CD8-positive, alpha-beta memory T cell (primary cell): ENCODE data around the gene CTNNAL1. TPM values are rescaled to one million over a fixed set of nuclear protein-coding genes. Genes with fewer than 3 reads are reported as not detected.

ENCODE experiments used
- CTCF ChIA-PET: fragments of 350-600 bp; sonication (Branson Sonifier 250); formaldehyde crosslinking; loops from one replicate; lab custom pipeline; 2021; ENCODE audit warnings: antibody characterized with exemption; lab: Charles Lee
- POLR2A ChIA-PET: fragments of 350-600 bp; sonication (Branson Sonifier 250); formaldehyde crosslinking; loops from one replicate; lab custom pipeline; 2021; ENCODE audit warnings: antibody characterized with exemption; lab: Charles Lee
- DNase-seq, 5 donors: peaks; one replicate each; pipeline versions ENCODE4 v3.0.0 to v3.0.0-alpha.2; 2020 to 2022; ENCODE audit warnings: mixed read lengths in 1 of 5
- H3K27ac ChIP-seq: one replicate; pipeline ENCODE4 v1.7.0; 2013; ENCODE audit warnings: low read depth, mild to moderate bottlenecking, low read length, moderate library complexity
- H3K27me3 ChIP-seq: 2 replicates; pipeline ENCODE4 v1.7.0; 2013; ENCODE audit warnings: low read length, mild to moderate bottlenecking; ENCODE audit not compliant: insufficient read depth, poor library complexity, severe bottlenecking
- H3K36me3 ChIP-seq: 2 replicates; pipeline ENCODE4 v1.7.0; 2013; ENCODE audit warnings: mild to moderate bottlenecking, low read length, moderate library complexity; ENCODE audit not compliant: insufficient read depth
- H3K4me1 ChIP-seq: 2 replicates; pipeline ENCODE4 v1.7.0; 2013; ENCODE audit warnings: mild to moderate bottlenecking, low read length, moderate library complexity; ENCODE audit not compliant: insufficient read depth
- H3K4me3 ChIP-seq: 2 replicates; pipeline ENCODE4 v1.7.0; 2013; ENCODE audit warnings: mild to moderate bottlenecking, low read length
- H3K9me3 ChIP-seq: 2 replicates; pipeline ENCODE4 v1.7.0; 2013; ENCODE audit warnings: mild to moderate bottlenecking, low read length
- H3K27ac Mint-ChIP-seq, 8 donors: one replicate each; pipeline ENCODE4 v1.8.0; 2020 to 2021; ENCODE audit warnings: mixed read lengths in 8 of 8, mild to moderate bottlenecking in 6 of 8, inconsistent platforms in 3 of 8, moderate library complexity in 3 of 8
- H3K27me3 Mint-ChIP-seq, 2 donors: one replicate each; pipeline ENCODE4 v1.8.0; 2020 to 2021; ENCODE audit warnings: mixed read lengths in 2 of 2, mild to moderate bottlenecking in 1 of 2, moderate library complexity in 1 of 2
- H3K36me3 Mint-ChIP-seq, 3 donors: one replicate each; pipeline ENCODE4 v1.8.0; 2020 to 2021; ENCODE audit warnings: mixed read lengths in 3 of 3, inconsistent platforms in 1 of 3, mild to moderate bottlenecking in 1 of 3
- H3K4me1 Mint-ChIP-seq, 3 donors: one replicate each; pipeline ENCODE4 v1.8.0; 2020 to 2021; ENCODE audit warnings: mixed read lengths in 3 of 3, inconsistent platforms in 1 of 3, mild to moderate bottlenecking in 1 of 3
- H3K4me3 Mint-ChIP-seq, 7 donors: one replicate each; pipeline ENCODE4 v1.8.0; 2020 to 2021; ENCODE audit warnings: mixed read lengths in 7 of 7, mild to moderate bottlenecking in 6 of 7, moderate library complexity in 4 of 7, inconsistent platforms in 2 of 7
- H3K9me3 Mint-ChIP-seq, 5 donors: one replicate each; pipeline ENCODE4 v1.8.0; 2020 to 2022; ENCODE audit warnings: mixed read lengths in 5 of 5, mild to moderate bottlenecking in 3 of 5, moderate library complexity in 2 of 5, inconsistent platforms in 1 of 5
- polyA plus RNA-seq: library from polyadenylated mRNA; unstranded; fragments of 300-500 nt; fragmentation: Illumina TruSeq; gene quantifications from one replicate; pipeline ENCODE4 v1.2.3, GENCODE V29; 2021
- total RNA-seq, 2 experiments: library from RNA; stranded (reverse); gene quantifications; one replicate each; pipeline ENCODE4 v1.2.3, GENCODE V29; 2021

CTNNAL1 gene
- total and polyA plus RNA-seq, 3 experiments from 2014 or later: 1.4 to 22.0 (median 19.1) TPM

DNA sequence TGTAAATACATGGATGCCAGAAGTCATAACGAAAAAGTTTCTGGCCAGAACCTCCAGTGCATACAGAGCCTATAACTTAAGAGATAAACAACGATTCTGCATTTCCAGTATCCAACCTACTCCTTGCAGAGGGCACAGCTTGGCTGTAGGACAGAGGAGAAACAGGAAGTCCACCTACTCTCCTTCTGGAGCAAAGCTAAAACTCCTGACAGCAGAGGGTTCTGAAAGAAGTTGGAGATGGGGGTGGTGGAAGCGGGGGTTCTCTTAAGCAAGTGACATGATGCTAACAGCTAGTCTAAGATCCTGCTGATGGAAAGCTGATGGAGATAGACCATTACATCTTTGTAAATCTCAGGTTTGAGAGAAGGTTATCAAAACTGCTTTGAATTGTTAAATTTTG lies 35.5 kb upstream of the CTNNAL1 start:
- CTCF ChIA-PET: no interaction called here
- Histone ChIP-seq H3K27ac (no peak overlapping the region), H3K27me3 (no peaks in the 10 kb centered on the region), H3K9me3 (no peaks in the 10 kb centered on the region), H3K4me1 (no peaks in the 10 kb centered on the region), H3K4me3 (no peak overlapping the region), H3K36me3 (peaks cover 46% of the 10 kb centered on the region)
- Mint-ChIP-seq H3K9me3 (no peaks in the 10 kb centered on the region), H3K4me3 (no peak overlapping the region), H3K36me3 (peaks cover 23 to 90% (median 40%) of the 10 kb centered on the region in 3 donors), H3K27ac (no peak overlapping the region), H3K4me1 (peaks cover 0 to 3% (median 2%) of the 10 kb centered on the region in 3 donors), H3K27me3 (no peaks in the 10 kb centered on the region)
- no peak for DNase-seq
- POLR2A ChIA-PET: no interaction called here

DNA sequence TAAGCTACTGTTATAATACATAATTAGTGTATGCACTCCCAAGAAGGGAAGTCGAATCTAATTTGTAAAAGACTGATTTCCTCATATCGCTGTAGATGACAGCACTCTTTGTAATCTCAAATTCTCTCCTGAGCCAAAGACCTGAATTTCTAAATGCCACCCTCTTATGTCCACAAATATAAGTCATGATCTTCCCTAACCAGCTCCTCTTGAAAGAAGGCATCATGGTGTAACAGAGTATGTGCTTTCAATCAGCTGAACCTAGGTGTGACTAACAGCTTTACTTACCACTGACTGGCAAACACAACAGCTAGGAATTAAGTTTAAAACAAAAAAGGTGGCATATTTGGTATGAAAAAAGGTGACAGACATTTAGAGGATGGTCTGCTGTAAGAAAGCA lies 34.0 kb upstream of the CTNNAL1 start:
- ChIA-PET POLR2A (no interaction called here), CTCF (interaction anchor here (1.0 to 1.1 kb wide), 2 partner anchors 8 to 13 kb away, joined by 3 to 7 read pairs; no protein-coding TSS in a partner anchor)
- Mint-ChIP-seq H3K27me3 (no peaks in the 10 kb centered on the region), H3K9me3 (peaks cover 0 to 3% (median 0%) of the 10 kb centered on the region in 5 donors), H3K4me3 (no peak overlapping the region), H3K36me3 (peaks cover 27 to 89% (median 40%) of the 10 kb centered on the region in 3 donors), H3K4me1 (peaks cover 0 to 2% (median 0%) of the 10 kb centered on the region in 3 donors), H3K27ac (peak overlapping the region in 1 of 8 donors; percentile 3)
- DNase-seq: no peak
- Histone ChIP-seq H3K4me3 (no peak overlapping the region), H3K9me3 (no peaks in the 10 kb centered on the region), H3K27ac (no peak overlapping the region), H3K27me3 (no peaks in the 10 kb centered on the region), H3K36me3 (peaks cover 41% of the 10 kb centered on the region), H3K4me1 (no peaks in the 10 kb centered on the region)

DNA sequence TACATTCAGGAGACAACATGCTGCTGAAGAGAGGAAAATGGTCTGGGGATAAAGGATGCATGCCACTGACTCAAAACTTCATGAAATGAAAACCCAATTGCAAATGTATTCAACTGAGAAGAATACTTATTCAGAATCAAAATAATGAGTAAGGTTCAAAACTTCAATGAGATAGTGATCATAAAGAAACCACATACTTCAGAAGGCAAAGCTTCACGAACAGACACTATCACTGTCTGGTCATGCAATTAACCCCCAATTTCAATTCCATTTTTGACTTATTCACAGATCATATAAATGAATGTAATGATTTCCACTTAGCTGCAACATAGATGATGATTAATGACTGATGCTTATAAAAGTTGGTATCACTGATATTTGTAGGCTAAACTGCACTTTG lies 33.0 kb upstream of the CTNNAL1 start:
- no peak for DNase-seq
- Histone ChIP-seq H3K9me3 (no peaks in the 10 kb centered on the region), H3K4me1 (no peaks in the 10 kb centered on the region), H3K4me3 (no peak overlapping the region), H3K36me3 (peaks cover 41% of the 10 kb centered on the region), H3K27me3 (no peaks in the 10 kb centered on the region), H3K27ac (no peak overlapping the region)
- peak overlapping the region in 1 of 8 donors; percentile 66 for H3K27ac Mint-ChIP-seq
- H3K4me1 Mint-ChIP-seq: peaks cover 0 to 2% (median 0%) of the 10 kb centered on the region in 3 donors
- H3K4me3 Mint-ChIP-seq: no peak overlapping the region
- ChIA-PET POLR2A (no interaction called here), CTCF (interaction anchor here (1.1 kb wide), 1 partner anchor 14 kb away, joined by 7 read pairs; no protein-coding TSS in a partner anchor)
- H3K27me3 Mint-ChIP-seq: no peaks in the 10 kb centered on the region
- H3K9me3 Mint-ChIP-seq: peaks cover 0 to 3% (median 0%) of the 10 kb centered on the region in 5 donors
- peaks cover 27 to 82% (median 38%) of the 10 kb centered on the region in 3 donors for H3K36me3 Mint-ChIP-seq

DNA sequence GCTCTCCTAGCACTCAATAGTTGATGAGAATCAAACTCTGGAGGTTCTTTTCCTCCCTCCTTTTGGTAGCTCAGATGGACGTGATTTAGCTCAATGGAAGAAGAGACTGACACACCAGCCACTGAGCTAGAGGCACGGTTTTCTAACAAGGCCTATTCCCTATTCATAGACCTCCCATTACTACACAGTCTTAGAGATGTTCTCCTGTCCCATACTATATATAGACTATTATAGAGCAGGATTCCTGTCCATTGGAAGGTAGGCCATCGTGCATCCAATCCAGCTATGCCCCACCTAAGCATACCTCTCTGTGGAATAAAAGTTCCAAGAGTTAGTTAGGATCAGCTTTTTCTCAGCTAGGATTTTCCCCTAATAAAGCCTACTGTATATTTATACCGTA lies 30.3 kb upstream of the CTNNAL1 start:
- Histone ChIP-seq H3K4me3 (no peak overlapping the region), H3K36me3 (peaks cover 25% of the 10 kb centered on the region), H3K9me3 (no peaks in the 10 kb centered on the region), H3K4me1 (no peaks in the 10 kb centered on the region), H3K27me3 (no peaks in the 10 kb centered on the region), H3K27ac (no peak overlapping the region)
- Mint-ChIP-seq H3K9me3 (peaks cover 0 to 3% (median 0%) of the 10 kb centered on the region in 5 donors), H3K4me3 (no peak overlapping the region), H3K27me3 (no peaks in the 10 kb centered on the region), H3K36me3 (peaks cover 26 to 78% (median 38%) of the 10 kb centered on the region in 3 donors), H3K4me1 (peaks cover 0 to 4% (median 3%) of the 10 kb centered on the region in 3 donors), H3K27ac (no peak overlapping the region)
- DNase-seq: no peak
- CTCF ChIA-PET: interaction anchor here (0.9 to 1.3 kb wide), 2 partner anchors 53 to 76 kb away, joined by 3 read pairs; partner anchors contain the start of gene TMEM245
- POLR2A ChIA-PET: no interaction called here

DNA sequence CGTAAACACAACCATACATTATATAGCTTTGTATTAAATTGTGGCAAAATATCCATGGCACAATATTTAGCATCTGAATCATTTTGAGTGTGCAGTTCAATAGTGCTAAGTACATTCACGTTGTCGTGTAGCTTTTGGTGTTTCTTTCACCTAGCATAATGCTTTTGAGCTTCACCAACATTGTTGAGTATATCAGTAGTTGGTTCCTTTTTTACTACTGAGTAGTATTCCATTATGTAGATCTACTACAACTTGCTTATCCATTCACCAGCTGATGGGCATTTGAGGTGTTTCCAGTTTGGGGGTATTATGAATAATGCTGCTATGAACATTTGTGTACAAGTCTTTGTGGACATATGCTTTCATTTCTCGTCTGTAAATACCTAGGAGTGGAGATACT lies 27.3 kb upstream of the CTNNAL1 start:
- Histone ChIP-seq H3K36me3 (peaks cover 9% of the 10 kb centered on the region), H3K27me3 (no peaks in the 10 kb centered on the region), H3K4me3 (no peak overlapping the region), H3K9me3 (no peaks in the 10 kb centered on the region), H3K4me1 (no peaks in the 10 kb centered on the region), H3K27ac (no peak overlapping the region)
- POLR2A ChIA-PET: no interaction called here
- CTCF ChIA-PET: no interaction called here
- Mint-ChIP-seq H3K36me3 (peaks cover 19 to 77% (median 32%) of the 10 kb centered on the region in 3 donors), H3K4me1 (peaks cover 0 to 3% (median 3%) of the 10 kb centered on the region in 3 donors), H3K27me3 (no peaks in the 10 kb centered on the region), H3K9me3 (peaks cover 0 to 3% (median 0%) of the 10 kb centered on the region in 5 donors), H3K4me3 (no peak overlapping the region), H3K27ac (no peak overlapping the region)
- no peak for DNase-seq

DNA sequence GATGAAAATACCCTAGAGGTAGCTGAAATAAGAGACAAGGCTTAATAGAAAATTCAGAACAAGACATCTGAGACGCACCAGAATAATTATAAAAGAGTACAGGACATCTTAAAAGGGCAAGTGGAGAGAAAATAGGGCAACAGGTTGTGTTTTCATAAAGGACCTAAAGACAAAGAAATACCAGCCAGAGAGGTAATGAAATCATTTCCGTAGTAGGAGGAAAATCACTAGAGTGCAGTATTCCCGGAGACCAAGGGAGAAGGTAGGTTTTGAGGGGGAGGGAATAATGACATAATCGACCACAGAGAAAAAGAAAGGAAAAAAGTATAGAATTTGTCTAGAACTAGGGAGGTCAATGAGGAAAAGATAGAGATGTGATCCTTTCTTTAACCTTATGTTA lies 26.2 kb upstream of the CTNNAL1 start:
- peaks cover 0 to 3% (median 3%) of the 10 kb centered on the region in 3 donors for H3K4me1 Mint-ChIP-seq
- H3K27ac Mint-ChIP-seq: peak overlapping the region in 4 of 8 donors; percentile 26 to 31 (median 29)
- H3K36me3 Mint-ChIP-seq: peaks cover 13 to 74% (median 28%) of the 10 kb centered on the region in 3 donors
- Histone ChIP-seq H3K4me1 (no peaks in the 10 kb centered on the region), H3K4me3 (no peak overlapping the region), H3K36me3 (peaks cover 9% of the 10 kb centered on the region), H3K27me3 (no peaks in the 10 kb centered on the region), H3K9me3 (no peaks in the 10 kb centered on the region), H3K27ac (no peak overlapping the region)
- DNase-seq: no peak
- ChIA-PET CTCF (no interaction called here), POLR2A (no interaction called here)
- H3K27me3 Mint-ChIP-seq: no peaks in the 10 kb centered on the region
- peaks cover 0 to 3% (median 0%) of the 10 kb centered on the region in 5 donors for H3K9me3 Mint-ChIP-seq
- H3K4me3 Mint-ChIP-seq: no peak overlapping the region

DNA sequence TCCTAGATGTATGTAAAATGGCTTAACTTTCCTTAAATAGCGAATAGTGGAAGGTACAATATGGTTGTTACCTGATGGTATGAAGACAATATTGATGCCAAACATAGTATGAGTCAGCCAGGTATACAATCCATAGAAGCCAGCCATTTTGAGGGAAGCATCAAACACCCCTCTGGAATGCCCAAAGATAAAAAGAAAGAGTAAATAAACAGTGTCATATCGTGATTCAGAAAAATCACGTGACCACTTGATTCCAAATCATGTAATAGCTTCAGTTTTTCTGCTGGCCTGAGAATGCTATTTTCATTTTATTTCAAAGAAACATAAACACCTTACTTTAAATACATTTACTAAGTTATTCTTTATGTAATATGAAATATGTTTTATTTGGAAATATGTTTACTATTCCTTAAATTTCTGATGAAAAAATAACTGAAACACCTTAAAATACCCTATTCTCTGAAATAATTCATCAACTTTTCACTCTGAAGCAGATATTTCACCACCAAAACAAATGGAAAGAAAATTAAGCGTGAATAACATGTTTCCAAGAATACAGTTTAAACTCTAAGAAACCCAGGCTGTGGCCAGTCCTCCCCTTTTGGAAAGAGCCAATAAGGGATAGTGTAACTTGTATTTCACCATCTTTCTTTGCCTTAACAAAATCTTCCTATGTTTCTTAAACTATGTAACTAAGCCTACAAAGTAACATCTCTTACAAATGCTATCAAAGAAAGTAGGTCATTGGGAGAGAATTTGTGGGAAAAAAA lies 24.8 kb upstream of the CTNNAL1 start:
- H3K4me3 ChIP-seq: no peak overlapping the region
- H3K27ac Mint-ChIP-seq: peak overlapping the region in 4 of 8 donors; percentile 2 to 52 (median 12)
- H3K36me3 Mint-ChIP-seq: peaks cover 10 to 74% (median 22%) of the 10 kb centered on the region in 3 donors
- CTCF ChIA-PET: interaction anchor here (1.0 kb wide), 1 partner anchor 9 kb away, joined by 3 read pairs; no protein-coding TSS in a partner anchor
- H3K4me1 Mint-ChIP-seq: peaks cover 0 to 3% (median 3%) of the 10 kb centered on the region in 3 donors
- H3K27me3 ChIP-seq: no peaks in the 10 kb centered on the region
- POLR2A ChIA-PET: no interaction called here
- H3K9me3 ChIP-seq: no peaks in the 10 kb centered on the region
- H3K4me3 Mint-ChIP-seq: no peak overlapping the region
- no peak for DNase-seq
- H3K36me3 ChIP-seq: peaks cover 9% of the 10 kb centered on the region
- H3K27ac ChIP-seq: no peak overlapping the region
- no peaks in the 10 kb centered on the region for H3K27me3 Mint-ChIP-seq
- no peaks in the 10 kb centered on the region for H3K4me1 ChIP-seq
- peaks cover 0 to 1% (median 0%) of the 10 kb centered on the region in 5 donors for H3K9me3 Mint-ChIP-seq
